Colonic mucosa (tissue), 4 donors: ENCODE results near the gene POTEG. TPM values are rescaled to one million over a fixed set of nuclear protein-coding genes. Genes with fewer than 3 reads are reported as not detected.
"Not testable (repeated sequence)": the region's sequence is repeated elsewhere in the genome, so short reads cannot be mapped to it uniquely, and the experiment has no call there.

Experiments
- DNase-seq: peaks from one replicate; pipeline ENCODE4 v3.0.0-alpha.2; 2020
- H3K27ac ChIP-seq: fragments of 200-600 bp; one replicate; pipeline ENCODE4 v1.8.0; 2021
- H3K27me3 ChIP-seq: fragments of 200-600 bp; one replicate; pipeline ENCODE4 v1.8.0; 2021
- H3K36me3 ChIP-seq: fragments of 200-600 bp; one replicate; pipeline ENCODE4 v1.8.0; 2021
- H3K4me1 ChIP-seq: fragments of 200-600 bp; one replicate; pipeline ENCODE4 v1.8.0; 2021; ENCODE audit warnings: mild to moderate bottlenecking
- H3K4me3 ChIP-seq: fragments of 200-600 bp; one replicate; pipeline ENCODE4 v1.8.0; 2021
- H3K9ac ChIP-seq, 2 donors: one replicate each; pipeline ENCODE4 v1.7.0; 2013; ENCODE audit warnings: control low read depth in 2 of 2, low read depth in 2 of 2, low read length in 2 of 2
- H3K9me3 ChIP-seq: fragments of 200-600 bp; one replicate; pipeline ENCODE4 v1.8.0; 2021
- intact Hi-C: fragments of 100-400 bp; cut with DNase I; formaldehyde crosslinking; loops from one replicate; pipeline ENCODE4 v1.14.1; 2022
- total RNA-seq, 2 donors: library from RNA; stranded (reverse); fragmentation: NEBNext Ultra II Directional in 1 of 2; extraction: Animal tissue kit (Norgen Biotek cat#: 25700) in 1 of 2; gene quantifications; one replicate each; pipeline ENCODE4 v1.2.1, GENCODE V29; 2021
- donor health status: healthy.
- donor health status: DM: no; HTN: no; CAD: no.
- donor health status: DM: no; HTN: no; CAD: no.

Gene POTEG
- not detected for total RNA-seq

- H3K4me3 ChIP-seq, DNase-seq, H3K27ac ChIP-seq, H3K9me3 ChIP-seq, H3K4me1 ChIP-seq, H3K27me3 ChIP-seq, H3K9ac ChIP-seq, intact Hi-C loops, H3K36me3 ChIP-seq: not testable (repeated sequence)
Measured at GRCh38 chr14:19434241-19434640, at the start of gene POTEG. Gene POTEG, minus strand, starts transcription at chr14:19434341. Its CDS starts 52 bp downstream, at chr14:19434289.

GRCh38 chr14:19482093-19482492 is 48.0 kb upstream of the POTEG start:
- H3K4me3 ChIP-seq, intact Hi-C loops, H3K9me3 ChIP-seq, H3K9ac ChIP-seq, H3K27me3 ChIP-seq, H3K27ac ChIP-seq, DNase-seq, H3K4me1 ChIP-seq, H3K36me3 ChIP-seq: not testable (repeated sequence)

- H3K36me3 ChIP-seq, DNase-seq, intact Hi-C loops, H3K9me3 ChIP-seq, H3K9ac ChIP-seq, H3K4me3 ChIP-seq, H3K4me1 ChIP-seq, H3K27me3 ChIP-seq, H3K27ac ChIP-seq: not testable (repeated sequence)
Measured at GRCh38 chr14:19481421-19481820, 47.3 kb upstream of the POTEG start.

GRCh38 chr14:19480491-19480890 is 46.4 kb upstream of the POTEG start:
- intact Hi-C loops: not testable (repeated sequence)

DNA sequence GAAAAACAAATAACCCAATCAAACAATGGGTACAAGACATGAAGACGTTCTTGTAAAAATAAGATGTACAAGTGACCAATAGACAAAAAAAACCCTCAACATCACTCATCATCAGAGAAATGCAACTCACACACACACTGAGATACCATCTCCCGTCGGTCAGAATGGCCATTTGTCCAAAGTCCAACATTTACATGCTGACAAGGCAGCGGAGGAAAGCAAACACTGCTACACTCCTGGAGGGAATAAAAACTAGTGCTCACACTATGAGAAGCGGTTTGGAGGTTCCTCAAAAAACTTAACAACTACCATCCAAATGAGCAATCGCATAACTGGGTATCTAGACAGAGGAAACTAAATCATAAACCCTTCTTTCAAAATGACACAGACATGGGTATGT is 11.6 kb upstream of the POTEG start:
- H3K4me1 ChIP-seq, H3K27me3 ChIP-seq, H3K9me3 ChIP-seq, DNase-seq, H3K9ac ChIP-seq, H3K4me3 ChIP-seq, intact Hi-C loops, H3K36me3 ChIP-seq, H3K27ac ChIP-seq: not testable (repeated sequence)

More at GRCh38 chr14:19480491-19480890, 46.4 kb upstream of the POTEG start:
- H3K4me3 ChIP-seq, H3K9me3 ChIP-seq, H3K36me3 ChIP-seq, H3K27ac ChIP-seq, H3K9ac ChIP-seq, H3K27me3 ChIP-seq, DNase-seq, H3K4me1 ChIP-seq: not testable (repeated sequence)

GRCh38 chr14:19439826-19440225 is 5.7 kb upstream of the POTEG start:
- H3K27me3 ChIP-seq, H3K9me3 ChIP-seq, DNase-seq, H3K4me3 ChIP-seq, intact Hi-C loops, H3K9ac ChIP-seq, H3K4me1 ChIP-seq, H3K27ac ChIP-seq, H3K36me3 ChIP-seq: not testable (repeated sequence)

GRCh38 chr14:19439219-19439618 is 5.1 kb upstream of the POTEG start:
- H3K9me3 ChIP-seq, H3K9ac ChIP-seq, DNase-seq, intact Hi-C loops, H3K36me3 ChIP-seq, H3K4me1 ChIP-seq, H3K27ac ChIP-seq, H3K4me3 ChIP-seq, H3K27me3 ChIP-seq: not testable (repeated sequence)

DNA sequence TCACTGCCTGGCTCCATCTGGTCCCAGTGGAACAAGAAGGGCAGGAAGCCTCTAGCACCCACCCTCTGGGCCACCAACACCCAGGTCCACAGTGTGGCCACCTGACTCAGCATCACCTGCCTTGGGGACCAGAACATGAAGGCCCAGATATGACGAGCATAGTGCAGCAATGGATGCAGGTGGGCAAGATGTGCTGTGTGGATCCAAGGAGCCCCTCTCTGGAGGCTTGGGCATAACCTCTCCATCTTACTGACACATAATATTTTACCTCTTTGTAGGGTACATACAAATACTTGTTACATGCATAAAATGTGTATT is 2.9 kb upstream of the POTEG start:
- DNase-seq, H3K9ac ChIP-seq: not testable (repeated sequence)

DNA sequence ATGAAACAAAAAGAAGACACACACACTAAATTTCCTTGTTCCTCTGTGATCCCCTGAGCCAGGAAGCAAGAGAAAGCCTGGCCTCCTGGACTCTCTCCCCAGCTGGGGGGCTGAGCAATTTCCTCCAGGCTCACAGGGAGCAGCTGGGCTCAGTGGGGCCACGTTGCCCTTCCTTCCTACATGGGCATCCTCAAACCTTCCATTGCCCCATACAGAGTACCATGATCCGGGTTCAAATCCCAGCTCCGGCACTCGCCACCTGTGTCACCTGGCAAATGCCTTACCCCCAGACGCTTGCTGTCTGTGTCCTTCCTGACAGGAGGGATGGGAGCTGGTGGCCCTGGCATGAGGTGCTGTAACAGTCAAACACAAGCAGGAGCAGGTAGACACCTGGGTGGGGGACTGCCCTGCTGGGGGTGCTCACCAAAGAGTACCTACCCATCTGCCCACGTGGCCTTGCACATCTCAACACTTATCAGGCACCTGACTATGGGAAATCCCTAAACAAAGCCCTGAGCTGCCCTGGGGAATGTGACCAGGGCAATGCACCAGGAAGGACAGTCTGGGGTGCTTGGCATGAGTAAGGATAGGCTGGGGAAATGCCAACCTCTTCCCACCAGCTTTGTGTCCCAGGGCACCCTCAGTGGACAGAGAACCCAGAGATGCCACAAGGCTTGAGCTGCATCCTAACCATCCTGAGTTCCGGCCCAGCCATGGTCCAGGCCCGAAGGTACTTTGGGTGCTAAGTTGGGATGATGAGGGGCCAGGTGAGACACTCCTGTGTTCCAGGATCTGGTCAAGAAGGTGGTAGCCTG is 2.4 kb upstream of the POTEG start:
- H3K27ac ChIP-seq, H3K4me1 ChIP-seq, intact Hi-C loops, H3K9me3 ChIP-seq, H3K9ac ChIP-seq, H3K36me3 ChIP-seq, H3K4me3 ChIP-seq, H3K27me3 ChIP-seq, DNase-seq: not testable (repeated sequence)

More for the DNA sequence above, 2.9 kb upstream of the POTEG start:
- H3K4me1 ChIP-seq, H3K36me3 ChIP-seq, H3K4me3 ChIP-seq, intact Hi-C loops, H3K9me3 ChIP-seq, H3K27me3 ChIP-seq, H3K27ac ChIP-seq: not testable (repeated sequence)

GRCh38 chr14:19435852-19436251 is 1.7 kb upstream of the POTEG start:
- H3K9ac ChIP-seq, H3K4me1 ChIP-seq, H3K36me3 ChIP-seq, H3K9me3 ChIP-seq, H3K27me3 ChIP-seq, H3K4me3 ChIP-seq, intact Hi-C loops, DNase-seq, H3K27ac ChIP-seq: not testable (repeated sequence)

GRCh38 chr14:19434891-19435290 is 750 bp upstream of the POTEG start:
- H3K27me3 ChIP-seq, H3K27ac ChIP-seq, intact Hi-C loops, DNase-seq, H3K4me3 ChIP-seq, H3K9ac ChIP-seq, H3K4me1 ChIP-seq, H3K36me3 ChIP-seq, H3K9me3 ChIP-seq: not testable (repeated sequence)

DNA sequence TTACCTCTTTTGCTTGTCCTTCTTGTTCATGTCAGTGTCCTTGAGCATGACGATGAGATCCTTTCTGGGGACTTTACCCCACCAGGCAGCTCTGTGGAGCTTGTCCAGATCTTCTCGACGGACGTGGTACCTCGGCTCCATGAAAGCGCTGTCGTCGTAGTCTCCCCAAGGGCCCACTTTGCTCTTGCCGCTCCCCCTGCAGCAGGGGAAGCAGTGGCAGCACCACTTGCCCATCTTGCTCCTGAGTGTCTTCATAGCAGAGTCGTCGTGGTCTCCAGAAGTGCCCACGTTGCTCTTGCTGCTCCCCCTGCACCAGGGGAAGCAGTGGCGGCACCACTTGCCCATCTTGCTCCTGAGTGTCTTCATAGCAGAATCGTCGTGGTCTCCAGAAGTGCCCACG is 376 bp downstream of the POTEG start:
- H3K4me3 ChIP-seq, H3K36me3 ChIP-seq, intact Hi-C loops, DNase-seq, H3K27me3 ChIP-seq, H3K9me3 ChIP-seq, H3K4me1 ChIP-seq, H3K9ac ChIP-seq, H3K27ac ChIP-seq: not testable (repeated sequence)

DNA sequence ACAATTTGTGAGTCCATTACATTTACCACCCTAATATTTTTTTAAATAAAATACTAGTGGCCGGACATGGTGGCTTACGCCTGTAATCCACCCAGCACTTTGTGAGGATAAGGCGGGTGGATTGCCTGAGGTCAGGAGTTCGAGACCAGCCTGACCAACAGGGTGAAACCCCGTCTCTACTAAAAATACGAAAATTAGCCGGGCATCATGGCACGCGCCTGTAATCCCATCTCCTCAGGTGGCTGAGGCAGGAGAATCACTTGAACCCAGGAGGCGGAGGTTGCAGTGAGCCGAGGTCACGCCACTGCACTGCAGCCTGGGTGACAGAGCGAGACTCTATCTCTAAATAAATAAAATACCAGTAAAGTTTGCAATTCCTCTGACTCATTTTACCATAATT is 25.6 kb downstream of the POTEG start:
- H3K9ac ChIP-seq, H3K36me3 ChIP-seq, H3K27me3 ChIP-seq, H3K9me3 ChIP-seq, DNase-seq, H3K4me1 ChIP-seq, H3K4me3 ChIP-seq, intact Hi-C loops, H3K27ac ChIP-seq: not testable (repeated sequence)

DNA sequence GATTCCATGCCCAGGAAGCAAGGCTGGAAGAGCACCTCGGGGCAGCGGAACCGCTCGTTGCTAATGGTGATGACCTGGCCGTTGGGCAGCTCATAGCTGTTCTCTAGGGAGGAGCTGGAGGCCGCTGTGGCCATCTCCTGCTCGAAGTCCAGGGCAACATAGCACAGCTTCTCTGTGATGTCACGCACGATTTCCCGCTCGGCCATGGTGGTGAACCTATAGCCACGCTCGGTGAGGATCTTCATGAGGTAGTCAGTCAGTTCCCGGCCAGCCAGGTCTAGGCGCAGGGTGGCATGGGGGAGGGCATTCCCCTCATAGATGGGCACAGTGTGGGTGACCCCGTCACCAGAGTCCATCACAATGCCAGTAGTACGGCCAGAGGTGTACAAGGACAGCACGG is 32.0 kb downstream of the POTEG start:
- H3K27me3 ChIP-seq, H3K4me3 ChIP-seq, intact Hi-C loops, DNase-seq, H3K9ac ChIP-seq, H3K27ac ChIP-seq, H3K4me1 ChIP-seq, H3K36me3 ChIP-seq, H3K9me3 ChIP-seq: not testable (repeated sequence)
